DLD1 (cell line): ENCODE results near the gene PODXL.

Experiments
- in situ Hi-C: cut with HindIII; loops from 2 replicates; pipeline ENCODE4 v1.10.0; 2017; ENCODE audit warnings: low sequenced_read_pairs

Gene PODXL

GRCh38 chr7:131455546-131455945, 100.9 kb downstream of the PODXL start:
- in situ Hi-C loops: no loop called here

DNA sequence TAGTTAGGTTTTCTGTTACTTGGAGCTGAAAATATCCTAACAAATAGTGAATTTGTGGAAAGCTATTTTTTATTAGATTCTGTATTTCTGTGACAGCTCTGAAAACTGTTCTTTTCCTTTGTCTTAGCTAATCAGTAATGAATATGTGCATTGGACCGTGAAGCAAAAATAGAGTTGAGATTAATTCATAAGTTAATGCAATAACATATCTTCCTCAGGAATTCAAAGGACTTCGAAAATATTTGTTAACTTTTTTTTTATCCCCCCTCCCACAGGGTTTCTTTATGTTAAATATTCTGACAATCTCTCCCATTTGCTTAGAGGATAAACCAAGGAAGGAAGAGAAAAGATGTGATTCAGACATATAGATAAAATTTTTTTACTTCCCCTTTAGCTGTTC, 101.4 kb downstream of the PODXL start:
- in situ Hi-C loops: no loop called here

GRCh38 chr7:131454498-131454897, 101.9 kb downstream of the PODXL start:
- in situ Hi-C loops: no loop called here
